Measurements from ENCODE around the gene FAM219A.
"Not testable (repeated sequence)": the region's sequence is repeated elsewhere in the genome, so short reads cannot be mapped to it uniquely, and the experiment has no call there.

The FAM219A gene

GRCh38 chr9:34484678-34485077 is 26.3 kb upstream of the FAM219A start:
- DNase-seq (ENCODE audit: low read depth in 2 of 3, low spot score in 1 of 3) = no peak

GRCh38 chr9:34482746-34483145 is 24.4 kb upstream of the FAM219A start:
- DNase-seq (ENCODE audit: low read depth in 2 of 3, low spot score in 1 of 3) = not testable (repeated sequence)

- DNase-seq (ENCODE audit: low read depth in 2 of 3, low spot score in 1 of 3) = not testable (repeated sequence)
Observed at GRCh38 chr9:34481620-34482019, 23.2 kb upstream of the FAM219A start.

GRCh38 chr9:34479431-34479866 is 21.1 kb upstream of the FAM219A start:
- no peak for DNase-seq (ENCODE audit: low read depth in 2 of 3, low spot score in 1 of 3)

GRCh38 chr9:34477541-34477940 is 19.2 kb upstream of the FAM219A start:
- DNase-seq (ENCODE audit: low read depth in 2 of 3, low spot score in 1 of 3) = no peak

- DNase-seq (ENCODE audit: low read depth in 2 of 3, low spot score in 1 of 3) = no peak
Observed at GRCh38 chr9:34475097-34475496, 16.7 kb upstream of the FAM219A start.

GRCh38 chr9:34465468-34465867 is 7.1 kb upstream of the FAM219A start:
- no peak for DNase-seq (ENCODE audit: low read depth in 2 of 3, low spot score in 1 of 3)

GRCh38 chr9:34464571-34464970 is 6.2 kb upstream of the FAM219A start:
- no peak for DNase-seq (ENCODE audit: low read depth in 2 of 3, low spot score in 1 of 3)

- no peak for DNase-seq (ENCODE audit: low read depth in 2 of 3, low spot score in 1 of 3)
Observed at GRCh38 chr9:34463901-34464232, 5.5 kb upstream of the FAM219A start.

- DNase-seq (ENCODE audit: low read depth in 2 of 3, low spot score in 1 of 3) = peak; percentile 60 to 82 (median 67)
Observed at GRCh38 chr9:34463098-34463900, 4.9 kb upstream of the FAM219A start.

GRCh38 chr9:34459941-34460340 is 1.6 kb upstream of the FAM219A start:
- DNase-seq (ENCODE audit: low read depth in 2 of 3, low spot score in 1 of 3) = no peak

GRCh38 chr9:34459356-34459755 is 986 bp upstream of the FAM219A start:
- no peak for DNase-seq (ENCODE audit: low read depth in 2 of 3, low spot score in 1 of 3)

- no peak for DNase-seq (ENCODE audit: low read depth in 2 of 3, low spot score in 1 of 3)
Observed at GRCh38 chr9:34458959-34459340, 580 bp upstream of the FAM219A start.

- no peak for DNase-seq (ENCODE audit: low read depth in 2 of 3, low spot score in 1 of 3)
Observed at GRCh38 chr9:34457266-34458012, 931 bp downstream of the FAM219A start.

GRCh38 chr9:34456746-34457145 is 1.6 kb downstream of the FAM219A start:
- no peak for DNase-seq (ENCODE audit: low read depth in 2 of 3, low spot score in 1 of 3)

GRCh38 chr9:34456151-34456550 is 2.2 kb downstream of the FAM219A start:
- DNase-seq (ENCODE audit: low read depth in 2 of 3, low spot score in 1 of 3) = no peak

- peak in 1 of 3 donors; percentile 25 for DNase-seq (ENCODE audit: low read depth in 2 of 3, low spot score in 1 of 3)
Observed at GRCh38 chr9:34454571-34455065, 3.8 kb downstream of the FAM219A start.

GRCh38 chr9:34452568-34452967 is 5.8 kb downstream of the FAM219A start:
- no peak for DNase-seq (ENCODE audit: low read depth in 2 of 3, low spot score in 1 of 3)

- no peak for DNase-seq (ENCODE audit: low read depth in 2 of 3, low spot score in 1 of 3)
Observed at GRCh38 chr9:34451545-34451944, 6.8 kb downstream of the FAM219A start.

- no peak for DNase-seq (ENCODE audit: low read depth in 2 of 3, low spot score in 1 of 3)
Observed at GRCh38 chr9:34451135-34451534, 7.2 kb downstream of the FAM219A start.

GRCh38 chr9:34450644-34451043 is 7.7 kb downstream of the FAM219A start:
- no peak for DNase-seq (ENCODE audit: low read depth in 2 of 3, low spot score in 1 of 3)

- no peak for DNase-seq (ENCODE audit: low read depth in 2 of 3, low spot score in 1 of 3)
Observed at GRCh38 chr9:34446951-34447350, 11.4 kb downstream of the FAM219A start.

All from stimulated activated CD4-positive, alpha-beta T cell treated with anti-CD3 and anti-CD28 coated beads, Interleukin-12 subunit alpha, Interleukin-12 subunit beta, amount 100 ng/mL, for 48 hours (primary cell).